OCI-LY7 (cell line): ENCODE measurements around the gene TIMM23.

Experiments used
- EZH2phosphoT487 ChIP-seq: fragments of 200-600 bp; sonication (generic); IDR thresholded peaks from 2 replicates; pipeline ENCODE4 v1.6.1; 2018; ENCODE audit warnings: low read depth, borderline replicate concordance, mild to moderate bottlenecking, mixed run types, antibody characterized with exemption, low read length, moderate library complexity, mixed read lengths
- TF ChIP-seq, protein P1 (sequence below): fragments of 200-600 bp; sonication (generic); conservative IDR thresholded peaks from 2 replicates; pipeline ENCODE4 v1.5.1; 2014; ENCODE audit warnings: mild to moderate bottlenecking, antibody characterized with exemption, low read length, moderate library complexity, mixed read lengths

DNA sequence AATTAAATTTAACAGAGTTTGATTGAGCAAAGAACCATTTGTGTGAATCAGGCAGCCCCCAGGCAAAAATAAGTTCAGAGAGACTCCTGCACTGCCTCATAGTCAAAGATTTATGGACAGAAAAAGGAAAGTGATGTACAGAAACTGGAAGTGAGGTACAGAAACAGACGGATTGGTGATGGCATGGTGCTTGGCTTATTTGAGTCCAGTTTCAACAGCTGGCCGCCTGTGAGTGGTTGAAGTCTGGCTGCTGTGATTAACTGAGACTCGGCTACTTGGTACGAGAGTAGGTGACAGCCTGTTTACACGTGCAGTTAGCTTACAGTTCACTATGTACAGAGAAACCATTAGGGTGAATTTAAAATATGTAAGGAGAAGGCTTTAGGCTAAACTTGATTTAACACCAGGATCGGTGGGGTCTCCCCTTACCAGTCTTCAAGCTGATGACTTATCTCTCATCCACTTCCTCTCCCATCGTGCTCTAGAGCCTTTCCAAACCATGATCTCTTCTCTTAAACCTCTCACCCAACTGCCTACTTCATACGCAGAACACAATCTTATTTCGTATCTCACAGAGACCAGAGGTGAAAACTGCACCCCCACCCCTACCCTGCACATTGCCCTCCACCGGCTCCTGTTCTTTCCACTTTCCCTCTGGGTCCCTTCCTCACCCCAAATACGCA is 78.8 kb downstream of the TIMM23 start:
- TF ChIP-seq EZH2phosphoT487 = no peak
- TF ChIP-seq, protein P1, sequence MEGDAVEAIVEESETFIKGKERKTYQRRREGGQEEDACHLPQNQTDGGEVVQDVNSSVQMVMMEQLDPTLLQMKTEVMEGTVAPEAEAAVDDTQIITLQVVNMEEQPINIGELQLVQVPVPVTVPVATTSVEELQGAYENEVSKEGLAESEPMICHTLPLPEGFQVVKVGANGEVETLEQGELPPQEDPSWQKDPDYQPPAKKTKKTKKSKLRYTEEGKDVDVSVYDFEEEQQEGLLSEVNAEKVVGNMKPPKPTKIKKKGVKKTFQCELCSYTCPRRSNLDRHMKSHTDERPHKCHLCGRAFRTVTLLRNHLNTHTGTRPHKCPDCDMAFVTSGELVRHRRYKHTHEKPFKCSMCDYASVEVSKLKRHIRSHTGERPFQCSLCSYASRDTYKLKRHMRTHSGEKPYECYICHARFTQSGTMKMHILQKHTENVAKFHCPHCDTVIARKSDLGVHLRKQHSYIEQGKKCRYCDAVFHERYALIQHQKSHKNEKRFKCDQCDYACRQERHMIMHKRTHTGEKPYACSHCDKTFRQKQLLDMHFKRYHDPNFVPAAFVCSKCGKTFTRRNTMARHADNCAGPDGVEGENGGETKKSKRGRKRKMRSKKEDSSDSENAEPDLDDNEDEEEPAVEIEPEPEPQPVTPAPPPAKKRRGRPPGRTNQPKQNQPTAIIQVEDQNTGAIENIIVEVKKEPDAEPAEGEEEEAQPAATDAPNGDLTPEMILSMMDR = no peak
